HepG2 (cell line): Measurements from ENCODE around the gene SETD1B. TPM values are rescaled to one million over a fixed set of nuclear protein-coding genes. Genes with fewer than 3 reads are reported as not detected.

Source experiments
- HIVEP1 ChIP-seq: sonication (generic); formaldehyde crosslinking; IDR thresholded peaks from 2 replicates; pipeline ENCODE4 v1.4.0; 2020; ENCODE audit warnings: mild to moderate bottlenecking, missing genetic modification reagents
- MED8 ChIP-seq: sonication (generic); formaldehyde crosslinking; IDR thresholded peaks from 2 replicates; pipeline ENCODE4 v1.8.1; 2023; ENCODE audit warnings: mild to moderate bottlenecking, missing genetic modification reagents; ENCODE audit not compliant: insufficient replicate concordance
- MIER3 ChIP-seq: IDR thresholded peaks from 2 replicates; pipeline ENCODE4 v1.6.1; 2016; ENCODE audit warnings: missing compliant biosample characterization, borderline replicate concordance
- NFYB ChIP-seq: sonication (generic); formaldehyde crosslinking; IDR thresholded peaks from 2 replicates; pipeline ENCODE4 v1.4.0; 2020; ENCODE audit warnings: missing genetic modification reagents
- NKX3-1 ChIP-seq: sonication (generic); formaldehyde crosslinking; IDR thresholded peaks from 2 replicates; pipeline ENCODE4 v1.5.0; 2020; ENCODE audit warnings: missing genetic modification reagents
- PRPF4 ChIP-seq: fragments of 200-400 bp; formaldehyde crosslinking; IDR thresholded peaks from 2 replicates; pipeline ENCODE4 v1.6.1; 2016; ENCODE audit warnings: low read length, low read depth; ENCODE audit not compliant: poor library complexity, severe bottlenecking
- RARA ChIP-seq: IDR thresholded peaks from 2 replicates; pipeline ENCODE4 v1.6.1; 2016; ENCODE audit warnings: missing genetic modification reagents, missing compliant biosample characterization
- ZFYVE20 ChIP-seq: sonication (generic); formaldehyde crosslinking; IDR thresholded peaks from 2 replicates; pipeline ENCODE4 v1.8.0; 2023; ENCODE audit warnings: low read depth, mild to moderate bottlenecking, moderate library complexity, missing genetic modification reagents, borderline replicate concordance
- ZNF282 ChIP-seq: fragments of 450-650 bp; IDR thresholded peaks from 2 replicates; pipeline ENCODE4 v1.6.1; 2018; ENCODE audit not compliant: partially characterized antibody
- ZNF503 ChIP-seq: sonication (generic); formaldehyde crosslinking; IDR thresholded peaks from 2 replicates; pipeline ENCODE4 v1.4.0; 2020; ENCODE audit warnings: missing genetic modification reagents
- polyA plus RNA-seq, 8 experiments: library from polyadenylated mRNA; depleted of rRNA in 3 of 8; stranded (reverse) in 7 of 8; unstranded in 1 of 8; fragments of >200 nt; fragmentation: Illumina TruSeq in 4 of 8; extraction: Trizol in 4 of 8; gene quantifications; 2 replicates each; pipeline versions ENCODE4 v1.2.1 to v1.2.3, GENCODE V29; 2011 to 2016; ENCODE audit warnings: low read depth in 4 of 8, missing spikeins in 1 of 8, mixed read lengths in 1 of 8; ENCODE audit not compliant: insufficient read depth in 1 of 8
- total RNA-seq, 5 experiments: library from RNA; depleted of rRNA; stranded (reverse); fragments of >200 nt; fragmentation: Illumina TruSeq; extraction: Trizol; gene quantifications; 2 replicates each; pipeline ENCODE4 v1.2.3, GENCODE V29; 2016; ENCODE audit warnings: low read depth in 1 of 5
- TF ChIP-seq, protein P1 (sequence below): sonication (generic); formaldehyde crosslinking; conservative IDR thresholded peaks from 2 replicates; pipeline ENCODE4 v1.4.0; 2020; ENCODE audit warnings: mild to moderate bottlenecking, missing genetic modification reagents, moderate library complexity
- TF ChIP-seq, protein P2 (sequence below): sonication (generic); formaldehyde crosslinking; IDR thresholded peaks from 2 replicates; pipeline ENCODE4 v1.4.0; 2020; ENCODE audit warnings: missing genetic modification reagents
- TF ChIP-seq, protein P3 (sequence below): IDR thresholded peaks from 2 replicates; pipeline ENCODE4 v1.6.1; 2016; ENCODE audit warnings: low read depth, borderline replicate concordance
- TF ChIP-seq, protein P4 (sequence below): sonication (generic); formaldehyde crosslinking; IDR thresholded peaks from 2 replicates; pipeline ENCODE4 v1.4.0; 2020; ENCODE audit warnings: missing genetic modification reagents

The SETD1B gene
- total and polyA plus RNA-seq, 2 of the 13 experiments (the other 11 are each of a cell fraction or from before 2014, with no cell fraction given) = 1.1 to 1.4 TPM

DNA sequence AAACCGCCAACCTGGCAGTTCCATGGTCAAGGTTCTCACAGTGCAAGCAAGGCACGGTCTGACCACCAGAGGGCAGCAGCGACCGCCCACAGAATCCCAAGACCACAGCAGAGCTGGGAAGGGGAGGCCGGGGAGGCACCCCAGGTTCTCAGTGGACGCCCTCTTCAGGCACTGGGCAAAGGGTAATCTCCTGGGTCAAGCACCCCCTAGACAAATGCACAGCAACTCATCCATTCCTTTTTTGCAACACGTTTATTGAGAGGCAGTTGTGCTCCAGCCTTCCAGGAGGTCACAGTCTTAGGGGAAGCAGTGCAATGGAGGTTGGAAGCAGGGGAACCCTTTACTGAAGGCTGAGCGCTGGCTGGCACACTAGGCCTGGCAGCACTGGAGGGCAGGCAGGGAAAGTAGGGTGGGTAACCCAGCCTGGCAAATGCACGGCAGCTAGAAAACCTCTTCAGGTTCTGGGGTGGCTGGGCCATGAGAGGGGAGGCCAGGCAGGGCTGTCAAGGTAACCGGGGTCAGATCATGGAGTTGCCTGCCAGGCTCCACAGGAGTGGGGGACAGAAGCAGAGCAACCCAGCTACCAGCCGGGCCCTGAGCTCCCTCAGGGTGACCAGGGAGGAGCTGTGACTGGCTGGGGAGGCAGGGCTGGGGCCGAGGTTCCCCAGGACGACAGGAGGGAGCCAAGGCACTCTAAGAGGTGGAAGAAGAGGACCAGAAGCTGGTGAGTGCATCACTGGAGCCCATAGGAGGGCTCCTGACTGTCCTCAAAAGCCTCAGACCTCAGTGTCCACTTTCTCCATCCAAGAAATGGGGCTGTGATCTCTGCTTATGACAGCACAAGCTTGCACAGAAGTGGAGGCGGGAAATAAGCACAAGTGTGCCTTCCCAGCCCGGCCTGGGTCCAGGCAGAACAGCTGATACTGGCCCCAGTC, 8.5 kb upstream of the SETD1B start (continued):
- TF ChIP-seq, protein P1, sequence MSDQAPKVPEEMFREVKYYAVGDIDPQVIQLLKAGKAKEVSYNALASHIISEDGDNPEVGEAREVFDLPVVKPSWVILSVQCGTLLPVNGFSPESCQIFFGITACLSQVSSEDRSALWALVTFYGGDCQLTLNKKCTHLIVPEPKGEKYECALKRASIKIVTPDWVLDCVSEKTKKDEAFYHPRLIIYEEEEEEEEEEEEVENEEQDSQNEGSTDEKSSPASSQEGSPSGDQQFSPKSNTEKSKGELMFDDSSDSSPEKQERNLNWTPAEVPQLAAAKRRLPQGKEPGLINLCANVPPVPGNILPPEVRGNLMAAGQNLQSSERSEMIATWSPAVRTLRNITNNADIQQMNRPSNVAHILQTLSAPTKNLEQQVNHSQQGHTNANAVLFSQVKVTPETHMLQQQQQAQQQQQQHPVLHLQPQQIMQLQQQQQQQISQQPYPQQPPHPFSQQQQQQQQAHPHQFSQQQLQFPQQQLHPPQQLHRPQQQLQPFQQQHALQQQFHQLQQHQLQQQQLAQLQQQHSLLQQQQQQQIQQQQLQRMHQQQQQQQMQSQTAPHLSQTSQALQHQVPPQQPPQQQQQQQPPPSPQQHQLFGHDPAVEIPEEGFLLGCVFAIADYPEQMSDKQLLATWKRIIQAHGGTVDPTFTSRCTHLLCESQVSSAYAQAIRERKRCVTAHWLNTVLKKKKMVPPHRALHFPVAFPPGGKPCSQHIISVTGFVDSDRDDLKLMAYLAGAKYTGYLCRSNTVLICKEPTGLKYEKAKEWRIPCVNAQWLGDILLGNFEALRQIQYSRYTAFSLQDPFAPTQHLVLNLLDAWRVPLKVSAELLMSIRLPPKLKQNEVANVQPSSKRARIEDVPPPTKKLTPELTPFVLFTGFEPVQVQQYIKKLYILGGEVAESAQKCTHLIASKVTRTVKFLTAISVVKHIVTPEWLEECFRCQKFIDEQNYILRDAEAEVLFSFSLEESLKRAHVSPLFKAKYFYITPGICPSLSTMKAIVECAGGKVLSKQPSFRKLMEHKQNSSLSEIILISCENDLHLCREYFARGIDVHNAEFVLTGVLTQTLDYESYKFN (CRISPR knock-in tag) = no peak
- no peak for TF ChIP-seq ZFYVE20
- no peak for TF ChIP-seq RARA (CRISPR knock-in tag)
- TF ChIP-seq ZNF503 = no peak
- TF ChIP-seq, protein P2, sequence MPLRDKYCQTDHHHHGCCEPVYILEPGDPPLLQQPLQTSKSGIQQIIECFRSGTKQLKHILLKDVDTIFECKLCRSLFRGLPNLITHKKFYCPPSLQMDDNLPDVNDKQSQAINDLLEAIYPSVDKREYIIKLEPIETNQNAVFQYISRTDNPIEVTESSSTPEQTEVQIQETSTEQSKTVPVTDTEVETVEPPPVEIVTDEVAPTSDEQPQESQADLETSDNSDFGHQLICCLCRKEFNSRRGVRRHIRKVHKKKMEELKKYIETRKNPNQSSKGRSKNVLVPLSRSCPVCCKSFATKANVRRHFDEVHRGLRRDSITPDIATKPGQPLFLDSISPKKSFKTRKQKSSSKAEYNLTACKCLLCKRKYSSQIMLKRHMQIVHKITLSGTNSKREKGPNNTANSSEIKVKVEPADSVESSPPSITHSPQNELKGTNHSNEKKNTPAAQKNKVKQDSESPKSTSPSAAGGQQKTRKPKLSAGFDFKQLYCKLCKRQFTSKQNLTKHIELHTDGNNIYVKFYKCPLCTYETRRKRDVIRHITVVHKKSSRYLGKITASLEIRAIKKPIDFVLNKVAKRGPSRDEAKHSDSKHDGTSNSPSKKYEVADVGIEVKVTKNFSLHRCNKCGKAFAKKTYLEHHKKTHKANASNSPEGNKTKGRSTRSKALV = no peak
- TF ChIP-seq, protein P3, sequence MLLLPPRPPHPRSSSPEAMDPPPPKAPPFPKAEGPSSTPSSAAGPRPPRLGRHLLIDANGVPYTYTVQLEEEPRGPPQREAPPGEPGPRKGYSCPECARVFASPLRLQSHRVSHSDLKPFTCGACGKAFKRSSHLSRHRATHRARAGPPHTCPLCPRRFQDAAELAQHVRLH (CRISPR knock-in tag) = peak; percentile 32; the same call in 1 of the 2 replicates
- TF ChIP-seq PRPF4 = no peak
- TF ChIP-seq, protein P4, sequence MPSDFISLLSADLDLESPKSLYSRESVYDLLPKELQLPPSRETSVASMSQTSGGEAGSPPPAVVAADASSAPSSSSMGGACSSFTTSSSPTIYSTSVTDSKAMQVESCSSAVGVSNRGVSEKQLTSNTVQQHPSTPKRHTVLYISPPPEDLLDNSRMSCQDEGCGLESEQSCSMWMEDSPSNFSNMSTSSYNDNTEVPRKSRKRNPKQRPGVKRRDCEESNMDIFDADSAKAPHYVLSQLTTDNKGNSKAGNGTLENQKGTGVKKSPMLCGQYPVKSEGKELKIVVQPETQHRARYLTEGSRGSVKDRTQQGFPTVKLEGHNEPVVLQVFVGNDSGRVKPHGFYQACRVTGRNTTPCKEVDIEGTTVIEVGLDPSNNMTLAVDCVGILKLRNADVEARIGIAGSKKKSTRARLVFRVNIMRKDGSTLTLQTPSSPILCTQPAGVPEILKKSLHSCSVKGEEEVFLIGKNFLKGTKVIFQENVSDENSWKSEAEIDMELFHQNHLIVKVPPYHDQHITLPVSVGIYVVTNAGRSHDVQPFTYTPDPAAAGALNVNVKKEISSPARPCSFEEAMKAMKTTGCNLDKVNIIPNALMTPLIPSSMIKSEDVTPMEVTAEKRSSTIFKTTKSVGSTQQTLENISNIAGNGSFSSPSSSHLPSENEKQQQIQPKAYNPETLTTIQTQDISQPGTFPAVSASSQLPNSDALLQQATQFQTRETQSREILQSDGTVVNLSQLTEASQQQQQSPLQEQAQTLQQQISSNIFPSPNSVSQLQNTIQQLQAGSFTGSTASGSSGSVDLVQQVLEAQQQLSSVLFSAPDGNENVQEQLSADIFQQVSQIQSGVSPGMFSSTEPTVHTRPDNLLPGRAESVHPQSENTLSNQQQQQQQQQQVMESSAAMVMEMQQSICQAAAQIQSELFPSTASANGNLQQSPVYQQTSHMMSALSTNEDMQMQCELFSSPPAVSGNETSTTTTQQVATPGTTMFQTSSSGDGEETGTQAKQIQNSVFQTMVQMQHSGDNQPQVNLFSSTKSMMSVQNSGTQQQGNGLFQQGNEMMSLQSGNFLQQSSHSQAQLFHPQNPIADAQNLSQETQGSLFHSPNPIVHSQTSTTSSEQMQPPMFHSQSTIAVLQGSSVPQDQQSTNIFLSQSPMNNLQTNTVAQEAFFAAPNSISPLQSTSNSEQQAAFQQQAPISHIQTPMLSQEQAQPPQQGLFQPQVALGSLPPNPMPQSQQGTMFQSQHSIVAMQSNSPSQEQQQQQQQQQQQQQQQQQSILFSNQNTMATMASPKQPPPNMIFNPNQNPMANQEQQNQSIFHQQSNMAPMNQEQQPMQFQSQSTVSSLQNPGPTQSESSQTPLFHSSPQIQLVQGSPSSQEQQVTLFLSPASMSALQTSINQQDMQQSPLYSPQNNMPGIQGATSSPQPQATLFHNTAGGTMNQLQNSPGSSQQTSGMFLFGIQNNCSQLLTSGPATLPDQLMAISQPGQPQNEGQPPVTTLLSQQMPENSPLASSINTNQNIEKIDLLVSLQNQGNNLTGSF (CRISPR knock-in tag) = no peak
- TF ChIP-seq MED8 (CRISPR knock-in tag) = no peak
- no peak for TF ChIP-seq NFYB (CRISPR knock-in tag)
- peak; percentile 22; the same call in 1 of the 2 replicates for TF ChIP-seq HIVEP1
- no peak; the same call in 1 of the 2 replicates for TF ChIP-seq MIER3
- no peak for TF ChIP-seq NKX3-1 (CRISPR knock-in tag)
- TF ChIP-seq ZNF282 = no peak
